CMK (cell line): ENCODE measurements around the gene GABRR1.
A peak's percentile ranks its signal among the peaks of the same experiment; 100 is the strongest.
"Not testable (repeated sequence)": the region's sequence is repeated elsewhere in the genome, so short reads cannot be mapped to it uniquely, and the experiment has no call there.

Experiments
- DNase-seq: peaks from one replicate; pipeline ENCODE4 v3.0.0-alpha.2; 2010; ENCODE audit warnings: low read depth

GABRR1 gene

GRCh38 chr6:89217299-89217910 lies at the start of gene GABRR1:
Gene GABRR1 (minus strand): TSS chr6:89217358. CDS start chr6:89217322, 36 bp downstream.
- no peak for DNase-seq

- DNase-seq = no peak
Observed at GRCh38 chr6:89264296-89264695, 47.1 kb upstream of the GABRR1 start.

GRCh38 chr6:89260832-89261231 lies 43.7 kb upstream of the GABRR1 start:
- peak; percentile 35 for DNase-seq

- DNase-seq = no peak
Observed at GRCh38 chr6:89260310-89260709, 43.2 kb upstream of the GABRR1 start.

GRCh38 chr6:89258912-89259311 lies 41.8 kb upstream of the GABRR1 start:
- no peak for DNase-seq

- DNase-seq = no peak
Observed at GRCh38 chr6:89257781-89258180, 40.6 kb upstream of the GABRR1 start.

GRCh38 chr6:89257346-89257745 lies 40.2 kb upstream of the GABRR1 start:
- no peak for DNase-seq

- no peak for DNase-seq
Observed at GRCh38 chr6:89255417-89255816, 38.3 kb upstream of the GABRR1 start.

- no peak for DNase-seq
Observed at GRCh38 chr6:89254569-89254968, 37.4 kb upstream of the GABRR1 start.

GRCh38 chr6:89252907-89253306 lies 35.7 kb upstream of the GABRR1 start:
- DNase-seq = no peak

- DNase-seq = no peak
Observed at GRCh38 chr6:89251976-89252375, 34.8 kb upstream of the GABRR1 start.

GRCh38 chr6:89251170-89251569 lies 34.0 kb upstream of the GABRR1 start:
- no peak for DNase-seq

GRCh38 chr6:89250239-89250638 lies 33.1 kb upstream of the GABRR1 start:
- DNase-seq = no peak

- DNase-seq = no peak
Observed at GRCh38 chr6:89244241-89244985, 27.3 kb upstream of the GABRR1 start.

GRCh38 chr6:89243331-89243629 lies 26.1 kb upstream of the GABRR1 start:
- no peak for DNase-seq

GRCh38 chr6:89242574-89243330 lies 25.6 kb upstream of the GABRR1 start:
- no peak for DNase-seq

GRCh38 chr6:89239338-89239737 lies 22.2 kb upstream of the GABRR1 start:
- DNase-seq = peak; percentile 35

- DNase-seq = no peak
Observed at GRCh38 chr6:89237158-89237557, 20.0 kb upstream of the GABRR1 start.

- DNase-seq = not testable (repeated sequence)
Observed at GRCh38 chr6:89233605-89234004, 16.4 kb upstream of the GABRR1 start.

- DNase-seq = no peak
Observed at GRCh38 chr6:89222712-89223039, 5.5 kb upstream of the GABRR1 start.

GRCh38 chr6:89221971-89222711 lies 5.0 kb upstream of the GABRR1 start:
- DNase-seq = no peak

GRCh38 chr6:89221129-89221528 lies 4.0 kb upstream of the GABRR1 start:
- no peak for DNase-seq

GRCh38 chr6:89216411-89216810 lies 747 bp downstream of the GABRR1 start:
- DNase-seq = no peak
